GM23338 (cell line): ENCODE results near the gene S1PR1. TPM values are rescaled to one million over a fixed set of nuclear protein-coding genes. Genes with fewer than 3 reads are reported as not detected.

Source experiments
- ATAC-seq: fragments of 200-7000 bp; cut with Tn5 transposase; 3 replicates; pipeline ENCODE4 v1.9.1; 2020
- DNase-seq: peaks from one replicate; pipeline ENCODE4 v3.0.0-alpha.2; 2015; ENCODE audit warnings: low spot score
- H2AFZ ChIP-seq: fragments of 200-600 bp; sonication (generic); 2 replicates; pipeline ENCODE4 v1.8.0; 2016; ENCODE audit warnings: antibody characterized with exemption, mild to moderate bottlenecking, moderate library complexity
- H3F3A ChIP-seq: fragments of 200-600 bp; sonication (generic); replicated peaks from 2 replicates; pipeline ENCODE4 v1.8.0; 2017; ENCODE audit warnings: antibody characterized with exemption, mixed run types, low read depth
- H3K27ac ChIP-seq: fragments of 200-600 bp; sonication (generic); 2 replicates; pipeline ENCODE4 v1.6.1; 2016; ENCODE audit warnings: low read depth
- H3K27me3 ChIP-seq: fragments of 200-600 bp; sonication (generic); 2 replicates; pipeline ENCODE4 v1.8.0; 2016; ENCODE audit warnings: mild to moderate bottlenecking, mixed run types, moderate library complexity; ENCODE audit not compliant: insufficient read depth
- H3K36me3 ChIP-seq: fragments of 200-600 bp; sonication (generic); 2 replicates; pipeline ENCODE4 v1.8.0; 2016; ENCODE audit warnings: mild to moderate bottlenecking; ENCODE audit not compliant: insufficient read depth
- H3K4me1 ChIP-seq: fragments of 200-600 bp; sonication (generic); 2 replicates; pipeline ENCODE4 v1.8.0; 2016; ENCODE audit warnings: mild to moderate bottlenecking, moderate library complexity; ENCODE audit not compliant: insufficient read depth
- H3K4me2 ChIP-seq: fragments of 200-600 bp; sonication (generic); 2 replicates; pipeline ENCODE4 v1.7.1; 2017; ENCODE audit warnings: mixed run types
- H3K4me3 ChIP-seq: fragments of 200-600 bp; sonication (generic); 2 replicates; pipeline ENCODE4 v1.6.1; 2016; ENCODE audit warnings: mixed run types
- H3K79me2 ChIP-seq: fragments of 200-600 bp; sonication (generic); replicated peaks from 2 replicates; pipeline ENCODE4 v1.8.0; 2017; ENCODE audit warnings: mild to moderate bottlenecking; ENCODE audit not compliant: insufficient read depth
- H3K9me2 ChIP-seq: fragments of 200-600 bp; sonication (generic); 2 replicates; pipeline ENCODE4 v1.8.0; 2017; ENCODE audit not compliant: insufficient read depth
- H4K20me1 ChIP-seq: fragments of 200-600 bp; sonication (generic); replicated peaks from 2 replicates; pipeline ENCODE4 v1.8.0; 2017; ENCODE audit warnings: mild to moderate bottlenecking; ENCODE audit not compliant: insufficient read depth
- H3K27ac Mint-ChIP-seq: 2 replicates; pipeline ENCODE4 v1.8.0; 2020; ENCODE audit warnings: inconsistent platforms, mild to moderate bottlenecking, moderate library complexity, mixed read lengths
- H3K27me3 Mint-ChIP-seq: 3 replicates; pipeline ENCODE4 v1.8.0; 2022; ENCODE audit warnings: low read depth, mild to moderate bottlenecking, moderate library complexity, mixed read lengths, inconsistent platforms; ENCODE audit not compliant: insufficient read depth, poor library complexity
- H3K36me3 Mint-ChIP-seq: 3 replicates; pipeline ENCODE4 v1.8.0; 2021; ENCODE audit warnings: low read depth, mild to moderate bottlenecking, inconsistent platforms, moderate library complexity, mixed read lengths
- H3K4me1 Mint-ChIP-seq: 3 replicates; pipeline ENCODE4 v1.8.0; 2020; ENCODE audit warnings: mild to moderate bottlenecking, inconsistent platforms, mixed read lengths
- H3K4me3 Mint-ChIP-seq: 3 replicates; pipeline ENCODE4 v1.8.0; 2021; ENCODE audit warnings: moderate library complexity, mild to moderate bottlenecking, inconsistent platforms, mixed read lengths
- H3K9me3 Mint-ChIP-seq: 3 replicates; pipeline ENCODE4 v1.8.0; 2020; ENCODE audit warnings: moderate library complexity, mild to moderate bottlenecking, inconsistent platforms, mixed read lengths
- EZH2 ChIP-seq: fragments of 200-600 bp; sonication (generic); IDR thresholded peaks from one replicate; pipeline ENCODE4 v1.8.0; 2017; ENCODE audit warnings: antibody characterized with exemption, mild to moderate bottlenecking, low read depth; ENCODE audit not compliant: unreplicated experiment
- EZH2phosphoT487 ChIP-seq: fragments of 200-600 bp; sonication (generic); IDR thresholded peaks from one replicate; pipeline ENCODE4 v1.8.1; 2018; ENCODE audit warnings: antibody characterized with exemption; ENCODE audit not compliant: unreplicated experiment
- JUNB ChIP-seq: IDR thresholded peaks from one replicate; pipeline ENCODE4 v1.6.1; 2016; ENCODE audit warnings: antibody characterized with exemption; ENCODE audit not compliant: unreplicated experiment
- NANOG ChIP-seq: IDR thresholded peaks from 2 replicates; pipeline ENCODE4 v1.6.1; 2016; ENCODE audit warnings: antibody characterized with exemption, borderline replicate concordance
- POLR2AphosphoS5 ChIP-seq: IDR thresholded peaks from 2 replicates; pipeline ENCODE4 v1.6.1; 2016; ENCODE audit warnings: antibody characterized with exemption, low read depth
- STAT1 ChIP-seq: IDR thresholded peaks from one replicate; pipeline ENCODE4 v1.6.1; 2016; ENCODE audit warnings: antibody characterized with exemption; ENCODE audit not compliant: unreplicated experiment
- ZNF114 ChIP-seq: fragments of 250-450 bp; sonication (Bioruptor Pico); IDR thresholded peaks from 2 replicates; pipeline ENCODE4 v1.5.0; 2020; ENCODE audit warnings: mild to moderate bottlenecking, moderate library complexity
- ZNF331 ChIP-seq: fragments of 250-450 bp; sonication (Bioruptor Pico); IDR thresholded peaks from 2 replicates; pipeline ENCODE4 v1.5.0; 2020; ENCODE audit warnings: low read depth, mild to moderate bottlenecking, moderate library complexity
- polyA plus RNA-seq: library from polyadenylated mRNA; unstranded; fragments of >200 nt; fragmentation: Nextera tagmentation; extraction: Ambion mirVana; gene quantifications from 2 replicates; pipeline ENCODE4 v1.2.1, GENCODE V29; 2016
- total RNA-seq: library from RNA; depleted of rRNA; stranded (reverse); fragments of >200 nt; shearing (Covaris generic); gene quantifications from 2 replicates; pipeline ENCODE4 v1.2.3, GENCODE V29; 2014
- TF ChIP-seq, protein P1 (sequence below): IDR thresholded peaks from 2 replicates; pipeline ENCODE4 v1.6.1; 2016; ENCODE audit warnings: antibody characterized with exemption
- TF ChIP-seq, protein P2 (sequence below): fragments of 250-450 bp; sonication (Bioruptor Pico); IDR thresholded peaks from 2 replicates; pipeline ENCODE4 v1.5.0; 2020; ENCODE audit warnings: mild to moderate bottlenecking, moderate library complexity
- TF ChIP-seq, protein P3 (sequence below): IDR thresholded peaks from one replicate; pipeline ENCODE4 v1.6.1; 2018; ENCODE audit warnings: antibody characterized with exemption; ENCODE audit not compliant: unreplicated experiment

S1PR1 gene
- total and polyA plus RNA-seq, 2 experiments from 2014 or later = 2.6 to 4.1 TPM

DNA sequence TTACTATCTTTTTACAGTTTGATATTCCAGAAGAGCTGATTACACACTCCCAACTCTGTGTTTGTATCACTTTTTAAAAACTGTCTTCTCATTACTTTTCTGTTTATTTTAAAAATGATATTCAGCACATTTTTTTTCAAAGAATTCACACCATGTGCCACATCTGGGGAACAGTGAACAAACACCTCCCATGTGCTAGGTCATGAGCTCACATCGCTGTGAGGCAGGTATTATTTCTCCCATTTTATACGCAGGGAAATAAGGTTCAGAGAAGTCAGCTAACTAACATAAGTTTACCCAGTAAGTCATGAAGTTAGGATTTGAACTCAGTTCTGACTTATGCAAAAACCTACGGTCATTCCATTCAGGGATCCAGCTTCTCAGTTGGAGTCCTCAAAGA lies 44.9 kb downstream of the S1PR1 start:
- Mint-ChIP-seq H3K4me3 (no peak overlapping the region), H3K9me3 (no peaks in the 10 kb centered on the region), H3K27me3 (peaks cover 5% of the 10 kb centered on the region), H3K27ac (no peak overlapping the region), H3K36me3 (no peaks in the 10 kb centered on the region), H3K4me1 (peaks cover 11% of the 10 kb centered on the region)
- Histone ChIP-seq H2AFZ (0 out of 2 replicates have a peak overlapping the region, but pooled peaks have one; percentile 52), H3K36me3 (no peaks in the 10 kb centered on the region), H3K27ac (no peak overlapping the region), H3K9me2 (no peaks in the 10 kb centered on the region), H3K4me1 (no peaks in the 10 kb centered on the region), H3F3A (no peaks in the 10 kb centered on the region), H4K20me1 (no peaks in the 10 kb centered on the region), H3K79me2 (no peaks in the 10 kb centered on the region), H3K4me3 (no peak overlapping the region), H3K27me3 (no peaks in the 10 kb centered on the region), H3K4me2 (no peak overlapping the region)
- TF ChIP-seq, protein P1, sequence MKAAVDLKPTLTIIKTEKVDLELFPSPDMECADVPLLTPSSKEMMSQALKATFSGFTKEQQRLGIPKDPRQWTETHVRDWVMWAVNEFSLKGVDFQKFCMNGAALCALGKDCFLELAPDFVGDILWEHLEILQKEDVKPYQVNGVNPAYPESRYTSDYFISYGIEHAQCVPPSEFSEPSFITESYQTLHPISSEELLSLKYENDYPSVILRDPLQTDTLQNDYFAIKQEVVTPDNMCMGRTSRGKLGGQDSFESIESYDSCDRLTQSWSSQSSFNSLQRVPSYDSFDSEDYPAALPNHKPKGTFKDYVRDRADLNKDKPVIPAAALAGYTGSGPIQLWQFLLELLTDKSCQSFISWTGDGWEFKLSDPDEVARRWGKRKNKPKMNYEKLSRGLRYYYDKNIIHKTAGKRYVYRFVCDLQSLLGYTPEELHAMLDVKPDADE = no peak
- TF ChIP-seq EZH2phosphoT487 (no peak), POLR2AphosphoS5 (no peak), EZH2 (no peak), NANOG (no peak), JUNB (no peak), STAT1 (no peak), ZNF114 (CRISPR knock-in tag) (no peak), ZNF331 (CRISPR knock-in tag) (no peak)
- TF ChIP-seq, protein P2, sequence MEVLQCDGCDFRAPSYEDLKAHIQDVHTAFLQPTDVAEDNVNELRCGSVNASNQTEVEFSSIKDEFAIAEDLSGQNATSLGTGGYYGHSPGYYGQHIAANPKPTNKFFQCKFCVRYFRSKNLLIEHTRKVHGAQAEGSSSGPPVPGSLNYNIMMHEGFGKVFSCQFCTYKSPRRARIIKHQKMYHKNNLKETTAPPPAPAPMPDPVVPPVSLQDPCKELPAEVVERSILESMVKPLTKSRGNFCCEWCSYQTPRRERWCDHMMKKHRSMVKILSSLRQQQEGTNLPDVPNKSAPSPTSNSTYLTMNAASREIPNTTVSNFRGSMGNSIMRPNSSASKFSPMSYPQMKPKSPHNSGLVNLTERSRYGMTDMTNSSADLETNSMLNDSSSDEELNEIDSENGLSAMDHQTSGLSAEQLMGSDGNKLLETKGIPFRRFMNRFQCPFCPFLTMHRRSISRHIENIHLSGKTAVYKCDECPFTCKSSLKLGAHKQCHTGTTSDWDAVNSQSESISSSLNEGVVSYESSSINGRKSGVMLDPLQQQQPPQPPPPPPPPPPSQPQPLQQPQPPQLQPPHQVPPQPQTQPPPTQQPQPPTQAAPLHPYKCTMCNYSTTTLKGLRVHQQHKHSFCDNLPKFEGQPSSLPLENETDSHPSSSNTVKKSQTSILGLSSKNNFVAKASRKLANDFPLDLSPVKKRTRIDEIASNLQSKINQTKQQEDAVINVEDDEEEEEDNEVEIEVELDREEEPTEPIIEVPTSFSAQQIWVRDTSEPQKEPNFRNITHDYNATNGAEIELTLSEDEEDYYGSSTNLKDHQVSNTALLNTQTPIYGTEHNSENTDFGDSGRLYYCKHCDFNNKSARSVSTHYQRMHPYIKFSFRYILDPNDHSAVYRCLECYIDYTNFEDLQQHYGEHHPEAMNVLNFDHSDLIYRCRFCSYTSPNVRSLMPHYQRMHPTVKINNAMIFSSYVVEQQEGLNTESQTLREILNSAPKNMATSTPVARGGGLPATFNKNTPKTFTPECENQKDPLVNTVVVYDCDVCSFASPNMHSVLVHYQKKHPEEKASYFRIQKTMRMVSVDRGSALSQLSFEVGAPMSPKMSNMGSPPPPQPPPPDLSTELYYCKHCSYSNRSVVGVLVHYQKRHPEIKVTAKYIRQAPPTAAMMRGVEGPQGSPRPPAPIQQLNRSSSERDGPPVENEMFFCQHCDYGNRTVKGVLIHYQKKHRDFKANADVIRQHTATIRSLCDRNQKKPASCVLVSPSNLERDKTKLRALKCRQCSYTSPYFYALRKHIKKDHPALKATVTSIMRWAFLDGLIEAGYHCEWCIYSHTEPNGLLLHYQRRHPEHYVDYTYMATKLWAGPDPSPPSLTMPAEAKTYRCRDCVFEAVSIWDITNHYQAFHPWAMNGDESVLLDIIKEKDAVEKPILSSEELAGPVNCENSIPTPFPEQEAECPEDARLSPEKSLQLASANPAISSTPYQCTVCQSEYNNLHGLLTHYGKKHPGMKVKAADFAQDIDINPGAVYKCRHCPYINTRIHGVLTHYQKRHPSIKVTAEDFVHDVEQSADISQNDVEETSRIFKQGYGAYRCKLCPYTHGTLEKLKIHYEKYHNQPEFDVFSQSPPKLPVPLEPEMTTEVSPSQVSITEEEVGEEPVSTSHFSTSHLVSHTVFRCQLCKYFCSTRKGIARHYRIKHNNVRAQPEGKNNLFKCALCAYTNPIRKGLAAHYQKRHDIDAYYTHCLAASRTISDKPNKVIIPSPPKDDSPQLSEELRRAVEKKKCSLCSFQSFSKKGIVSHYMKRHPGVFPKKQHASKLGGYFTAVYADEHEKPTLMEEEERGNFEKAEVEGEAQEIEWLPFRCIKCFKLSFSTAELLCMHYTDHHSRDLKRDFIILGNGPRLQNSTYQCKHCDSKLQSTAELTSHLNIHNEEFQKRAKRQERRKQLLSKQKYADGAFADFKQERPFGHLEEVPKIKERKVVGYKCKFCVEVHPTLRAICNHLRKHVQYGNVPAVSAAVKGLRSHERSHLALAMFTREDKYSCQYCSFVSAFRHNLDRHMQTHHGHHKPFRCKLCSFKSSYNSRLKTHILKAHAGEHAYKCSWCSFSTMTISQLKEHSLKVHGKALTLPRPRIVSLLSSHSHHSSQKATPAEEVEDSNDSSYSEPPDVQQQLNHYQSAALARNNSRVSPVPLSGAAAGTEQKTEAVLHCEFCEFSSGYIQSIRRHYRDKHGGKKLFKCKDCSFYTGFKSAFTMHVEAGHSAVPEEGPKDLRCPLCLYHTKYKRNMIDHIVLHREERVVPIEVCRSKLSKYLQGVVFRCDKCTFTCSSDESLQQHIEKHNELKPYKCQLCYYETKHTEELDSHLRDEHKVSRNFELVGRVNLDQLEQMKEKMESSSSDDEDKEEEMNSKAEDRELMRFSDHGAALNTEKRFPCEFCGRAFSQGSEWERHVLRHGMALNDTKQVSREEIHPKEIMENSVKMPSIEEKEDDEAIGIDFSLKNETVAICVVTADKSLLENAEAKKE = no peak
- TF ChIP-seq, protein P3, sequence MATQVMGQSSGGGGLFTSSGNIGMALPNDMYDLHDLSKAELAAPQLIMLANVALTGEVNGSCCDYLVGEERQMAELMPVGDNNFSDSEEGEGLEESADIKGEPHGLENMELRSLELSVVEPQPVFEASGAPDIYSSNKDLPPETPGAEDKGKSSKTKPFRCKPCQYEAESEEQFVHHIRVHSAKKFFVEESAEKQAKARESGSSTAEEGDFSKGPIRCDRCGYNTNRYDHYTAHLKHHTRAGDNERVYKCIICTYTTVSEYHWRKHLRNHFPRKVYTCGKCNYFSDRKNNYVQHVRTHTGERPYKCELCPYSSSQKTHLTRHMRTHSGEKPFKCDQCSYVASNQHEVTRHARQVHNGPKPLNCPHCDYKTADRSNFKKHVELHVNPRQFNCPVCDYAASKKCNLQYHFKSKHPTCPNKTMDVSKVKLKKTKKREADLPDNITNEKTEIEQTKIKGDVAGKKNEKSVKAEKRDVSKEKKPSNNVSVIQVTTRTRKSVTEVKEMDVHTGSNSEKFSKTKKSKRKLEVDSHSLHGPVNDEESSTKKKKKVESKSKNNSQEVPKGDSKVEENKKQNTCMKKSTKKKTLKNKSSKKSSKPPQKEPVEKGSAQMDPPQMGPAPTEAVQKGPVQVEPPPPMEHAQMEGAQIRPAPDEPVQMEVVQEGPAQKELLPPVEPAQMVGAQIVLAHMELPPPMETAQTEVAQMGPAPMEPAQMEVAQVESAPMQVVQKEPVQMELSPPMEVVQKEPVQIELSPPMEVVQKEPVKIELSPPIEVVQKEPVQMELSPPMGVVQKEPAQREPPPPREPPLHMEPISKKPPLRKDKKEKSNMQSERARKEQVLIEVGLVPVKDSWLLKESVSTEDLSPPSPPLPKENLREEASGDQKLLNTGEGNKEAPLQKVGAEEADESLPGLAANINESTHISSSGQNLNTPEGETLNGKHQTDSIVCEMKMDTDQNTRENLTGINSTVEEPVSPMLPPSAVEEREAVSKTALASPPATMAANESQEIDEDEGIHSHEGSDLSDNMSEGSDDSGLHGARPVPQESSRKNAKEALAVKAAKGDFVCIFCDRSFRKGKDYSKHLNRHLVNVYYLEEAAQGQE = no peak
- DNase-seq (no peak), ATAC-seq (no peak)
